Airway epithelial cell (primary cell): ENCODE results near the gene UBQLN2. TPM values are rescaled to one million over a fixed set of nuclear protein-coding genes. Genes with fewer than 3 reads are reported as not detected.

Experiments used
- total RNA-seq: library from RNA; depleted of rRNA; stranded (reverse); fragments of >200 nt; gene quantifications from 2 replicates; pipeline ENCODE4 v1.2.3, GENCODE V29; 2015

Gene UBQLN2
- total RNA-seq, result 14.9 and 26.5 TPM in 2 replicates

GRCh38 chrX:56563231-56564161 is at the start of gene UBQLN2:
TSS of gene UBQLN2 (plus strand) at chrX:56563627. CDS start at chrX:56563874, 247 bp downstream.

Other genes with a start within 250 kb of the UBQLN2 start
- 23.0 and 36.7 TPM in 2 replicates for gene NBDY, start 165.6 kb downstream of the UBQLN2 start, total RNA-seq